Stimulated activated CD4-positive, alpha-beta T cell treated with anti-CD3 and anti-CD28 coated beads, Interleukin-4, amount 100 ng/mL, for 24 hours (primary cell): ENCODE measurements around the gene SLC25A25.
"Not testable (repeated sequence)": the region's sequence is repeated elsewhere in the genome, so short reads cannot be mapped to it uniquely, and the experiment has no call there.

Source experiments
- DNase-seq: peaks from one replicate; pipeline ENCODE4 v3.0.0-alpha.2; 2020

Gene SLC25A25

GRCh38 chr9:128098297-128099230 is 30.5 kb downstream of the SLC25A25 start:
- peak; percentile 63 for DNase-seq

DNA sequence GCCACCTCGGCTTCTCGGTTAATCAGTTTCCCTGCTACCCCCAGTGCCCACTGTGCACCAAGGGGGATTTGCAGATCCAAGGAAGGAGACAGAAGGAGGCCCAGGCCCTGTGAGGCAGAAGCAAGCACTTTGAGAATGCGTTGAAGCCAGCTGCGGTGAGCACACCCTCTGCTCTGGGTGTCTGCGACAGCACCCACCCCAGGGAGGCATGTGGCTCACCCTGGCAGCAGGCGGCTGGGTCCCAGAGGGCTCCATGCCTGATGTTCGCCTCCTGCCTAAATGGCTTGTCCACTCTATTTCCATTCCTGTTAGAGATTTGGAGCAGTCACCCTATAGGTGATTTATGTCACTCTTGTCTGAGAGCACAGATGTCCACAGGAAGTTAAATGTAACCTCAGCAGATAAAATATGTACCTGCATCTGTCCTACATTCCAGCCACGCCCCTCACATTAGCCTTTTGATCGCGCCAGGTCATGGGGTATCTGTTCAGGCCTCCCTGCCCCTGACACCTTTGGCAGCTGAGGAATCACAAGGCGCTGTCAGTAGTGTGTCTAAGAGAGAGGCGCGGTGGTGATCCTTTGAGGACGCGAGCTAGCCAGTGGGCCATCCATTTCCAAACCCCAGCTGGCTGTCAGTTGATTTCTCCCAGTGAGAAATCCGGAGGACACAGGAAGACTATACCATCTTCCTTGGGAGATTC is 31.3 kb downstream of the SLC25A25 start:
- no peak for DNase-seq

DNA sequence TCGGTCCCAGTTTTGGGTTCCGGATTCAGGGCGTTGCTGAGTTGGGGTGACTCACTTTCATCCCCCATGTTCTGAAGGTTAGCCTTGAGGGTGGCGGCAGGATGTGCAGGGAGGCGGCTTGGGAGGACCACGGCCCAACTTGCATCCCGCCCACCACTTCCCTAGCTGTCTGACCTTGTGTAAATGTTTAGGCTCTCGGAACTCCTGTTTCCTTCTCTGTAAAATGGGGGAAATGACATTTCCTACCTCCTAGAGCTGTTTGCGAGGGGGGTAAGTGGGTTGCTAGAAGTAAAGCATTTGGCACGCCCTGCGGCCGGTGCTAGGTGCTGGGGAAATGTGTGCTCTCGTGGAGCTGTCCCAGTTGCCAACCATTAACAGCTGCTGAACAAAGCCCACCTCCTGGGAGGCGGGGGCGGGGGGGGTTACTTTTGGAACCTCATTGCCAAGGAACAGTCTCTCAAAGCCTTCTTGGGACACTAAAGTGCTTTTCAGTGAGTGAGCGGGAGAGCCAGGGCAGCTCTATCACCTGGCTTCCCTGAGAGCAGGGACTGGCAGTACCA is 32.0 kb downstream of the SLC25A25 start:
- DNase-seq, result no peak

DNA sequence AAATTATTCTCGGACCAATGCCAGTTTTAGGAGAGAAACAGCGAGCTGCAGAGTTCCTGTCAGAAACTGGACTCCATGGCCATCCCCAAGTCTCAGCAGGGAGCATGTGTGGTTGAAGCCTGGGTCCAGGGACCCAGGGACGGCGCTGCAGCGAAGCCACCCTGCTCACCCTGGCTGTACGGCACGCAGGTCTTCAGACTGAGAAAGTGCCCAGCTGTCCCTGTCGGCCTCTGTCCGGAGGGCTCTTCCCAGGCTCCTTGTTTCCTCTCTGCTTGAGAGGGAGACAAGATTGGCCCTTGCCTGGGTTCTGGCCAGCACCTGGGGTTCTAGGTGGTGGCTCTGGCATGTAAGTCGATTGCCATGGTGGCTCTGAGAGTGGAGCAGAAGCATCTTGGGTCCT is 32.5 kb downstream of the SLC25A25 start:
- DNase-seq, result no peak

DNA sequence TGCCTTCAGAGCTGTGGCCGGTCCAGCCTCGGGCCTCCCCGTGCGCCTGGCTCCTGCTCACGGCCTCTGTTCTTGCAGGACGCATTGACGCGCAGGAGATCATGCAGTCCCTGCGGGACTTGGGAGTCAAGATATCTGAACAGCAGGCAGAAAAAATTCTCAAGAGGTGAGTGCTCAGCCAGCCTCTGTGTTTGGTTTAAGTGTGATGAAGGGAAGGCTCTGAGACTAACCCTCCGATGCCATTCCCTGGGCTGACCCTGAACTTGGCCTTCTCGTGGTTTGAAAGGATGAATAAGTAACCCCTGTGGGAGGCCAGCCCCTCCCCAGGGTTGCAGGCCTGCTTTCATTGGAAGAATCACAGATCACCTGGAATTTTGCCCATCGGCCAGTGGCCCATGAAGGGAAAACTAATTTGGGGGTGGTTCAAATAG is 33.2 kb downstream of the SLC25A25 start:
- no peak for DNase-seq

GRCh38 chr9:128101690-128102089 is 33.7 kb downstream of the SLC25A25 start:
- no peak for DNase-seq

- DNase-seq, result no peak
These were observed 34.2 kb downstream of the SLC25A25 start for GRCh38 chr9:128102196-128102595.

- no peak for DNase-seq
These were observed 35.0 kb downstream of the SLC25A25 start for GRCh38 chr9:128102861-128103588.

GRCh38 chr9:128103589-128103962 is 35.5 kb downstream of the SLC25A25 start:
- peak; percentile 39 for DNase-seq

- DNase-seq, result no peak
These were observed 36.2 kb downstream of the SLC25A25 start for GRCh38 chr9:128104171-128104618.

GRCh38 chr9:128105538-128106175 is 37.6 kb downstream of the SLC25A25 start:
- no peak for DNase-seq

DNA sequence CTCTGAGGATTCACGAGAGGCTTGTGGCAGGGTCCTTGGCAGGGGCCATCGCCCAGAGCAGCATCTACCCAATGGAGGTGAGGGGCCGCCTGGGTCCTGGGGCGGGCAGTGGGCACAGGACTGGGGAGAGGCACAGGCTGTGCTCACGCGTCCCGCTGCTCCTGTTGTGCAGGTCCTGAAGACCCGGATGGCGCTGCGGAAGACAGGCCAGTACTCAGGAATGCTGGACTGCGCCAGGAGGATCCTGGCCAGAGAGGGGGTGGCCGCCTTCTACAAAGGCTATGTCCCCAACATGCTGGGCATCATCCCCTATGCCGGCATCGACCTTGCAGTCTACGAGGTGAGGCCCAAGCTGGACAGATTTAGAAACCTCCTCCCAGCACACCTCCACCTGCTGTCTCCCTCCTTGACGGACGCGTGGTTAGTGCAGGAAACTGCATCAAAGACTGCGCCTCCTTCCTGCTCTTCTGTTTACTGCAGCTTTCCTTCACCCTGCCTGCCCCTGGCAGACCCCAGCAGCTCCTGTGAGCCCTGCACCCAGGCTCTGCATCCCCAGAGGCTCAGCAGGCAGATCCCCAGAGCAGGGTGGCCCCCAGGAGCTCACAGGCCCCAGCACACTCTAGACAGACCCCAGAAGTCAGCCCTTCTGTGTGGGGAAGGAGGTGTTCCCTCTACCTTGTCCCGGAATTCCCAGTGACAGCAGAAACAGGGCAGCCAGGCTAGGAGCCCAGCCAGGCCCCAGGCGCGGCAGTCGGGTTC is 38.3 kb downstream of the SLC25A25 start:
- DNase-seq, result no peak

GRCh38 chr9:128106940-128107467 is 39.0 kb downstream of the SLC25A25 start:
- no peak for DNase-seq

DNA sequence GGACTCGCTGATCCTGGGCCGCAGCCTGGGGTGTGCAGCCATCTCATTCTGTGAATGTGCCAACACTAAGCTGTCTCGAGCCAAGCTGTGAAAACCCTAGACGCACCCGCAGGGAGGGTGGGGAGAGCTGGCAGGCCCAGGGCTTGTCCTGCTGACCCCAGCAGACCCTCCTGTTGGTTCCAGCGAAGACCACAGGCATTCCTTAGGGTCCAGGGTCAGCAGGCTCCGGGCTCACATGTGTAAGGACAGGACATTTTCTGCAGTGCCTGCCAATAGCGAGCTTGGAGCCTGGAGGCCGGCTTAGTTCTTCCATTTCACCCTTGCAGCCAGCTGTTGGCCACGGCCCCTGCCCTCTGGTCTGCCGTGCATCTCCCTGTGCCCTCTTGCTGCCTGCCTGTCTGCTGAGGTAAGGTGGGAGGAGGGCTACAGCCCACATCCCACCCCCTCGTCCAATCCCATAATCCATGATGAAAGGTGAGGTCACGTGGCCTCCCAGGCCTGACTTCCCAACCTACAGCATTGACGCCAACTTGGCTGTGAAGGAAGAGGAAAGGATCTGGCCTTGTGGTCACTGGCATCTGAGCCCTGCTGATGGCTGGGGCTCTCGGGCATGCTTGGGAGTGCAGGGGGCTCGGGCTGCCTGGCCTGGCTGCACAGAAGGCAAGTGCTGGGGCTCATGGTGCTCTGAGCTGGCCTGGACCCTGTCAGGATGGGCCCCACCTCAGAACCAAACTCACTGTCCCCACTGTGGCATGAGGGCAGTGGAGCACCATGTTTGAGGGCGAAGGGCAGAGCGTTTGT is 39.6 kb downstream of the SLC25A25 start:
- DNase-seq, result no peak

DNA sequence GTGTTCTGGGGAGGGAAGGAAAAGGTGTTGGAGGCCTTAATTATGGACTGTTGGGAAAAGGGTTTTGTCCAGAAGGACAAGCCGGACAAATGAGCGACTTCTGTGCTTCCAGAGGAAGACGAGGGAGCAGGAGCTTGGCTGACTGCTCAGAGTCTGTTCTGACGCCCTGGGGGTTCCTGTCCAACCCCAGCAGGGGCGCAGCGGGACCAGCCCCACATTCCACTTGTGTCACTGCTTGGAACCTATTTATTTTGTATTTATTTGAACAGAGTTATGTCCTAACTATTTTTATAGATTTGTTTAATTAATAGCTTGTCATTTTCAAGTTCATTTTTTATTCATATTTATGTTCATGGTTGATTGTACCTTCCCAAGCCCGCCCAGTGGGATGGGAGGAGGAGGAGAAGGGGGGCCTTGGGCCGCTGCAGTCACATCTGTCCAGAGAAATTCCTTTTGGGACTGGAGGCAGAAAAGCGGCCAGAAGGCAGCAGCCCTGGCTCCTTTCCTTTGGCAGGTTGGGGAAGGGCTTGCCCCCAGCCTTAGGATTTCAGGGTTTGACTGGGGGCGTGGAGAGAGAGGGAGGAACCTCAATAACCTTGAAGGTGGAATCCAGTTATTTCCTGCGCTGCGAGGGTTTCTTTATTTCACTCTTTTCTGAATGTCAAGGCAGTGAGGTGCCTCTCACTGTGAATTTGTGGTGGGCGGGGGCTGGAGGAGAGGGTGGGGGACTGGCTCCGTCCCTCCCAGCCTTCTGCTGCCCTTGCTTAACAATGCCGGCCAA is 40.4 kb downstream of the SLC25A25 start:
- DNase-seq, result no peak

DNA sequence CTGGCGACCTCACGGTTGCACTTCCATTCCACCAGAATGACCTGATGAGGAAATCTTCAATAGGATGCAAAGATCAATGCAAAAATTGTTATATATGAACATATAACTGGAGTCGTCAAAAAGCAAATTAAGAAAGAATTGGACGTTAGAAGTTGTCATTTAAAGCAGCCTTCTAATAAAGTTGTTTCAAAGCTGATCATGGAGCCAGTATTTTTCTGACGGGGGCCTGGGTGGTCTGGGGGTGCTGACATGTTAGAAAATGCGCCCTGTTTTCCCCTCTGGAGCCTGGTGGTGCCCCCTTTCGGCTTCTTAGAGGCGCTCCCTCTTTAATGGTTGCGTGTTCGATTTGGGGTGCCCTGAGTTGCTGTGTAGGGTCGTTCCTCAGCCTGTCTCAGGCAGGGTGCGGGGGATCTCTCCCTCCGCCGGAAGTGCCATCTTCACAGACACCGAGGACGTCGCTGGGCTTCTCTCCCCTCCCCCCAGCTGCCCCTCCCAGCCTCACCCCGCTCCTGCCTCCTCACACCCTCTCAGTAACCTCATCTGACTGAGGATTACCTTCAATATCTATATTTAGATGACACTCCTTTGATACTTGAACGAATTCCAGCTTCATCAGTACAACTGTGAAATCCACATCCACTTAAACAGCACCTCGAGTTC is 41.1 kb downstream of the SLC25A25 start:
- no peak for DNase-seq

DNA sequence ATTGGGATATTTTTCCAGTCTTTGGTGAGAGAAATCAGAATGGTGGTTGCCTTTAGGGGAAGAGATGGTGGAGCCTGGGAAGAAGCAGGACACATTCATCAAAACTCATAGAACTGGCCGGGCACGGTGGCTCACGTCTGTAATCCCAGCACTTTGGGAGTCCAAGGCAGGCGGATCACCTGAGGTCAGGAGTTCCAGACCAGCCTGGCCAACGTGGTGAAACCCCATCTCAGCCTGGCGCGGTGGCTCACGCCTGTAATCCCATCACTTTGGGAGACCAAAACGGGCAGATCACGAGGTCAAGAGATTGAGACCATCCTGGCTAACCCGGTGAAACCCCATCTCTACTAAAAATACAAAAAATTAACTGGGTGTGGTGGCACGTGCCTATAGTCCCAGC is 43.7 kb downstream of the SLC25A25 start:
- DNase-seq, result not testable (repeated sequence)

GRCh38 chr9:128113526-128114325 is 45.7 kb downstream of the SLC25A25 start:
- no peak for DNase-seq
